Brain microvascular endothelial cell (primary cell): Measurements from ENCODE around the gene ZNF566.

Source experiments
- DNase-seq: peaks from one replicate; pipeline ENCODE4 v3.0.0-alpha.2; 2020
- H3K27ac ChIP-seq: fragments of 250-450 bp; sonication (Bioruptor Pico); 2 replicates; pipeline ENCODE4 v1.5.1; 2020; ENCODE audit warnings: mild to moderate bottlenecking, moderate library complexity
- H3K27me3 ChIP-seq: fragments of 250-450 bp; sonication (Bioruptor Pico); replicated peaks from 2 replicates; pipeline ENCODE4 v1.5.1; 2020; ENCODE audit warnings: mild to moderate bottlenecking
- H3K36me3 ChIP-seq: fragments of 250-450 bp; sonication (Bioruptor Pico); replicated peaks from 2 replicates; pipeline ENCODE4 v1.5.1; 2020; ENCODE audit warnings: mild to moderate bottlenecking
- H3K4me3 ChIP-seq: 2 replicates; pipeline ENCODE4 v1.5.1; 2011; ENCODE audit warnings: low read depth, mild to moderate bottlenecking, control low read depth, low read length, moderate library complexity
- in situ Hi-C: cut with HindIII; loops from 2 replicates; pipeline ENCODE4 v1.10.0; 2017; ENCODE audit warnings: low sequenced_read_pairs, low pct_ligation_motif_present
- TF ChIP-seq, protein P1 (sequence below): IDR thresholded peaks from 2 replicates; pipeline ENCODE4 v1.5.1; 2011; ENCODE audit warnings: low read depth, mild to moderate bottlenecking, moderate library complexity, low read length, control low read depth, inconsistent platforms; ENCODE audit errors: missing control alignments

ZNF566 gene

DNA sequence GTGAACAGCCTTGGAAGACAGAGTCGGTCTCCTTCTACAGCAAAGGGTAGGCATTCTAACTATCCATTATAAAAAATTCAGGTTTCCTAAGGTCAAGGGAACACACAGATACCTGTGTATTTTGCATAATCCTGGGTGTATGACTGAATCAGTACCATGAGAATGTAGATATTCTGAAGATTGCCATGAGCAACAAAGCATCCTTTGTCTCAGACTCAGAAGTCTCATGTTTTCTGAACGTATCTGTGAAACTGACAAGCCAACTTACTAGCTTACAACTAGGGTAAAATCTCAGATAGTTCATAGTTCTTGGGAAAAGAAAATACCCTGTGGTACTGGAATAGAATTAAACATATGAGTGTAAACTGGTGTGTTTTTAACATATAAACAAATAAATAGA is 6.5 kb downstream of the ZNF566 start:
- Histone ChIP-seq H3K36me3 (no peaks in the 10 kb centered on the region), H3K27ac (no peak overlapping the region), H3K4me3 (no peak overlapping the region), H3K27me3 (no peaks in the 10 kb centered on the region)
- TF ChIP-seq, protein P1, sequence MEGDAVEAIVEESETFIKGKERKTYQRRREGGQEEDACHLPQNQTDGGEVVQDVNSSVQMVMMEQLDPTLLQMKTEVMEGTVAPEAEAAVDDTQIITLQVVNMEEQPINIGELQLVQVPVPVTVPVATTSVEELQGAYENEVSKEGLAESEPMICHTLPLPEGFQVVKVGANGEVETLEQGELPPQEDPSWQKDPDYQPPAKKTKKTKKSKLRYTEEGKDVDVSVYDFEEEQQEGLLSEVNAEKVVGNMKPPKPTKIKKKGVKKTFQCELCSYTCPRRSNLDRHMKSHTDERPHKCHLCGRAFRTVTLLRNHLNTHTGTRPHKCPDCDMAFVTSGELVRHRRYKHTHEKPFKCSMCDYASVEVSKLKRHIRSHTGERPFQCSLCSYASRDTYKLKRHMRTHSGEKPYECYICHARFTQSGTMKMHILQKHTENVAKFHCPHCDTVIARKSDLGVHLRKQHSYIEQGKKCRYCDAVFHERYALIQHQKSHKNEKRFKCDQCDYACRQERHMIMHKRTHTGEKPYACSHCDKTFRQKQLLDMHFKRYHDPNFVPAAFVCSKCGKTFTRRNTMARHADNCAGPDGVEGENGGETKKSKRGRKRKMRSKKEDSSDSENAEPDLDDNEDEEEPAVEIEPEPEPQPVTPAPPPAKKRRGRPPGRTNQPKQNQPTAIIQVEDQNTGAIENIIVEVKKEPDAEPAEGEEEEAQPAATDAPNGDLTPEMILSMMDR: no peak
- no peak for DNase-seq
- in situ Hi-C loops: no loop called here

DNA sequence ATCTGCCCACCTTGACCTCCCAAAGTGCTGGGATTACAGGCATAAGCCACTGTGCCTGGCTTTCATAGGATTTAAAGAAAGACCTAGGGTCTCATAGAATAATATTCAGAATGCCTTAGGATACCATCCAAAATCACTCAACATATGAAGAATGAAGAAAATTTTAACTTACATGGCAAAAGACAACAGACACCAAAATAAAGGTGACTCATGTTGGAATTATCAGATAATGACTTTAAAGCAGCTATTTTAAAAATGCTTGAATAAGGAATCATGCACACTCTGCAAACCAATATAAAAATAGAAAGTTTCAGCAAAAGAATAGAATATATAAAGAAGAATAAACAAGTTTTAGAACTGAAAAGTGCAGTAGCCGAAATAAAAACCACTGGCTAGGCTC is 29.3 kb downstream of the ZNF566 start:
- Histone ChIP-seq H3K4me3 (no peak overlapping the region), H3K27me3 (no peaks in the 10 kb centered on the region), H3K27ac (no peak overlapping the region), H3K36me3 (no peaks in the 10 kb centered on the region)
- no peak for DNase-seq
- TF ChIP-seq, protein P1: no peak
- in situ Hi-C loops: no loop called here

DNA sequence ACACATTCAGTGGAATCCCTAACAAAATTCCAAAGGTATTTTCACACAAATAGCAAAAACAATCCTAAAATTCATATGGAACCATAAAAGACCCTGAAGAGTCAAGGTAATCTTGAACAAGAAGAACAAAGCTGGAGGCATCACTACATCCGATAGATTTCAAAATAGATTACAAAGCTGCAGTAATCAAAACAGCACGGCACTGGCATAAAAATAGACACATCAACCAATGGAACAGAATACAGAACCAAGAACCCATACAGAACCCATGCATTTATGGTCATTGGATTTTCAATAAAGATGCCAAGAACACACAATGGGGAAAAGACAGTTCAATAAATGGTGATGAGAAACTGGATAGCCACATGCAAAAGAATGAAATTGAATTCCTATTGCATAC is 32.5 kb downstream of the ZNF566 start:
- no peak for DNase-seq
- H3K27me3 ChIP-seq: no peaks in the 10 kb centered on the region
- in situ Hi-C loops: no loop called here
- TF ChIP-seq, protein P1: no peak
- no peaks in the 10 kb centered on the region for H3K36me3 ChIP-seq
- H3K27ac ChIP-seq: no peak overlapping the region
- H3K4me3 ChIP-seq: no peak overlapping the region

DNA sequence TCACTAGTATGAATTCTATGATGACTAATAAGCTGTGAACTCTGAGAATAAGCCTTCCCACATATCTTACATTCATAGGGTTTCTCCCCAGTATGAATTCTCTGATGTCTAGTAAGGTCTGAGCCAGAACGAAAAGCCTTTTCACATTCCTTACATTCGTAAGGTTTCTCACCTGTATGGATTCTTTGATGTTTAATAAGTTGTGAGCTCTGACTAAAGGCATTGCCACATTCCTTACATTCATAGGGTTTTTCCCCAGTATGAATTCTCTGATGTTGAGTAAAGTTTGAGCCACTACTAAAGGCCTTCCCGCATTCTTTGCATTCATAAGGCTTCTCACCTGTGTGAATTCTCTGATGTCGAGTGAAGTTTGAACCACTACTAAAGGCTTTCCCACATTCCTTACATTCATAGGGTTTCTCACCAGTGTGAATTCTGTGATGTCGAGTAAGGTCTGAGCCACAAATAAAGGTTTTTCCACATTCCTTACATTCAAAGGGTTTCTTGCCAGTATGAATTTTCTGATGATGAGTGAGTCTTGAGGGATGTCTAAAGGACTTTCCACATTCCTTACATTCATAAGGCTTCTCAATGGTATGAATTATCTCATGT is 40.2 kb downstream of the ZNF566 start:
- in situ Hi-C loops: no loop called here
- Histone ChIP-seq H3K27me3 (no peaks in the 10 kb centered on the region), H3K36me3 (peaks cover 12% of the 10 kb centered on the region), H3K4me3 (no peak overlapping the region), H3K27ac (no peak overlapping the region)
- no peak for DNase-seq
- TF ChIP-seq, protein P1: no peak

DNA sequence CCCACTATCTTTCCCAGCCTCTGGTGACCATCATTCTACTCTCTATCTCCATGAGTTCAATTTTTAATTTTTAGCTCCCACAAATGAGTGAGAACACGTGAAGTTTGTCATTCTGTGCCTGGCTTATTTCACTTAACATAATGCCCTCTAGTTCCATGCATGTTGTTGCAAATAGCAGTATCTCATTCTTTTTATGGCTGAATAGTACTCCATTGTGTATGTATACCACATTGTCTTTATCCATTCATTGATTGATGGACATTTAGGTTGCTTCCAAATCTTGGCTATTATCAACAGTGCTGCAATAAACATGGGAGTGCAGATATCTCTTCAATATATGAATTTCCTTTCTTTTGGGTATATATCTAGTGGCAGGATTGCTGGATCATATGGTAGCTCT is 48.0 kb downstream of the ZNF566 start:
- no peak overlapping the region for H3K27ac ChIP-seq

More for the DNA sequence above, 48.0 kb downstream of the ZNF566 start:
- no peak overlapping the region for H3K4me3 ChIP-seq
- TF ChIP-seq, protein P1: no peak
- no peaks in the 10 kb centered on the region for H3K36me3 ChIP-seq
- in situ Hi-C loops: no loop called here
- no peaks in the 10 kb centered on the region for H3K27me3 ChIP-seq
- no peak for DNase-seq
